ENCODE data around the gene MFNG. TPM values are rescaled to one million over a fixed set of nuclear protein-coding genes. Genes with fewer than 3 reads are reported as not detected.

MFNG gene
- total and polyA plus RNA-seq, 2 experiments from 2014 or later = 3.3 TPM

- H3K9me2 ChIP-seq (replicated peaks; ENCODE audit: insufficient read depth) = no peaks in the 10 kb centered on the region
- TF ChIP-seq EZH2phosphoT487 (IDR thresholded peaks at IDR 0.05; ENCODE audit: low read depth, severe bottlenecking, unreplicated experiment) (no peak), EZH2 (IDR thresholded peaks at IDR 0.05; ENCODE audit: borderline replicate concordance) (no peak)
- TF ChIP-seq, protein P1, sequence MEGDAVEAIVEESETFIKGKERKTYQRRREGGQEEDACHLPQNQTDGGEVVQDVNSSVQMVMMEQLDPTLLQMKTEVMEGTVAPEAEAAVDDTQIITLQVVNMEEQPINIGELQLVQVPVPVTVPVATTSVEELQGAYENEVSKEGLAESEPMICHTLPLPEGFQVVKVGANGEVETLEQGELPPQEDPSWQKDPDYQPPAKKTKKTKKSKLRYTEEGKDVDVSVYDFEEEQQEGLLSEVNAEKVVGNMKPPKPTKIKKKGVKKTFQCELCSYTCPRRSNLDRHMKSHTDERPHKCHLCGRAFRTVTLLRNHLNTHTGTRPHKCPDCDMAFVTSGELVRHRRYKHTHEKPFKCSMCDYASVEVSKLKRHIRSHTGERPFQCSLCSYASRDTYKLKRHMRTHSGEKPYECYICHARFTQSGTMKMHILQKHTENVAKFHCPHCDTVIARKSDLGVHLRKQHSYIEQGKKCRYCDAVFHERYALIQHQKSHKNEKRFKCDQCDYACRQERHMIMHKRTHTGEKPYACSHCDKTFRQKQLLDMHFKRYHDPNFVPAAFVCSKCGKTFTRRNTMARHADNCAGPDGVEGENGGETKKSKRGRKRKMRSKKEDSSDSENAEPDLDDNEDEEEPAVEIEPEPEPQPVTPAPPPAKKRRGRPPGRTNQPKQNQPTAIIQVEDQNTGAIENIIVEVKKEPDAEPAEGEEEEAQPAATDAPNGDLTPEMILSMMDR (IDR thresholded peaks at IDR 0.05; ENCODE audit: poor library complexity) = no peak
- peak within 1 kb of the TSS; percentile 98 for H3K4me2 ChIP-seq
- H3K4me1 ChIP-seq (ENCODE audit: insufficient read depth) = peaks cover 5% of the 10 kb centered on the region
- H2AFZ ChIP-seq = peak within 1 kb of the TSS; percentile 78
- H3K4me3 ChIP-seq = peak within 1 kb of the TSS; percentile 82
- H3K79me2 ChIP-seq = peaks cover 30% of the 10 kb centered on the region
- no peaks in the 10 kb centered on the region for H3K27me3 ChIP-seq
- 15% methylated on average over 26 of the region's 99 CpGs for WGBS (ENCODE audit: low lambda C conversion rate, missing lambda C conversion rate)
- no peaks in the 10 kb centered on the region for H3K36me3 ChIP-seq (replicated peaks; ENCODE audit: insufficient read depth, low read depth)
- peak within 1 kb of the TSS; percentile 79 for H3K27ac ChIP-seq
- DNase-seq (ENCODE audit: low spot score) = peak; percentile 74
- H3K9me3 ChIP-seq (ENCODE audit: low read depth) = no peaks in the 10 kb centered on the region
- H4K20me1 ChIP-seq (ENCODE audit: insufficient read depth, poor library complexity, severe bottlenecking) = no peaks in the 10 kb centered on the region
Measured at GRCh38 chr22:37519268-37520195, 33.3 kb upstream of the MFNG start, which contains the start of gene CARD10. Gene CARD10 (minus strand): TSS chr22:37519415. CDS start chr22:37519200, 215 bp downstream.

DNA sequence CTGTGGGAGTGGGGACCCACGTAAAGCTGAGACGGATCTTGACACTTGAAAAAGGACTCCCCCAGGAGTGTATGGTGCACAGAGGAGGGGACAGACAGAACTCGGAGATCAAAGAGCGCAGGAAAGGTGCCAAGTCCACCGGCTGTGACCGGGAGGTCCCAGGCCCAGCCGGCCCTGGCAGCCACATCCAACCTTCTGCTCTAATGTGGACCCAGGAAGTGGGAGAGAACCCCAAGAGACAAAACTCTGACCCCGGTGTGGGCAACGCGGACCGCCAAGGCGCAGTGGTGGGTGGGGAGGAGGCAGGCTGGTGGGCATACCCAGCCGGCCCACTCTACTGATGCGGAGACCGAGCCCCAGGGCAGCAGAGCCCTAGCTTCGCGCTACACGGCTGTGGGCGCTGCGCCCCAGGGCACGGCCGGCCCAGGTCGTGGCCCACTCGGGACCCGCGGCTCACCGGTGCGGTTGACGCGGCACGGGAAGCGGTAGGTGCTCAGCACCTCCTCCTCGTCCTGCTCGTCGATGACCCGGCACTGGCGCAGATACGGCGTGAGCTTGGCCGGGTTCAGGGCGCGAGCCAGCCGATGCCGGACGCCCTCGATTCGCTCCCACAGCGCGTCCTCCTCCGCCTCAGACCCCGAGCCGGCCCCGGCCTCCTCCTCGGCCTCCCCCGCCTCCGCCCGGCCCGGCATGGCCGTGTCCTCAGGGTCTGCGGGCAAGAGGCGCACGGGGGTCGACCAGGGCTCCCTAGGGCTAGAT lies 32.5 kb upstream of the MFNG start:
- TF ChIP-seq, protein P1 (IDR thresholded peaks at IDR 0.05; ENCODE audit: poor library complexity) = no peak
- TF ChIP-seq EZH2 (IDR thresholded peaks at IDR 0.05; ENCODE audit: borderline replicate concordance) = no peak
- TF ChIP-seq EZH2phosphoT487 (IDR thresholded peaks at IDR 0.05; ENCODE audit: low read depth, severe bottlenecking, unreplicated experiment) = no peak
- H3K9me3 ChIP-seq (ENCODE audit: low read depth) = no peaks in the 10 kb centered on the region
- H3K9me2 ChIP-seq (replicated peaks; ENCODE audit: insufficient read depth) = no peaks in the 10 kb centered on the region
- no peaks in the 10 kb centered on the region for H3K36me3 ChIP-seq (replicated peaks; ENCODE audit: insufficient read depth, low read depth)
- DNase-seq (ENCODE audit: low spot score) = no peak
- H3K4me2 ChIP-seq = peak overlapping the region; percentile 98
- H4K20me1 ChIP-seq (ENCODE audit: insufficient read depth, poor library complexity, severe bottlenecking) = no peaks in the 10 kb centered on the region
- H3K4me1 ChIP-seq (ENCODE audit: insufficient read depth) = peaks cover 6% of the 10 kb centered on the region
- 24% methylated on average over 32 of the region's 63 CpGs for WGBS (ENCODE audit: low lambda C conversion rate, missing lambda C conversion rate)
- H3K27me3 ChIP-seq = no peaks in the 10 kb centered on the region
- H3K27ac ChIP-seq = peak overlapping the region; percentile 79
- H3K79me2 ChIP-seq = peaks cover 32% of the 10 kb centered on the region
- H2AFZ ChIP-seq = peak overlapping the region; percentile 78
- peak overlapping the region; percentile 82 for H3K4me3 ChIP-seq

DNA sequence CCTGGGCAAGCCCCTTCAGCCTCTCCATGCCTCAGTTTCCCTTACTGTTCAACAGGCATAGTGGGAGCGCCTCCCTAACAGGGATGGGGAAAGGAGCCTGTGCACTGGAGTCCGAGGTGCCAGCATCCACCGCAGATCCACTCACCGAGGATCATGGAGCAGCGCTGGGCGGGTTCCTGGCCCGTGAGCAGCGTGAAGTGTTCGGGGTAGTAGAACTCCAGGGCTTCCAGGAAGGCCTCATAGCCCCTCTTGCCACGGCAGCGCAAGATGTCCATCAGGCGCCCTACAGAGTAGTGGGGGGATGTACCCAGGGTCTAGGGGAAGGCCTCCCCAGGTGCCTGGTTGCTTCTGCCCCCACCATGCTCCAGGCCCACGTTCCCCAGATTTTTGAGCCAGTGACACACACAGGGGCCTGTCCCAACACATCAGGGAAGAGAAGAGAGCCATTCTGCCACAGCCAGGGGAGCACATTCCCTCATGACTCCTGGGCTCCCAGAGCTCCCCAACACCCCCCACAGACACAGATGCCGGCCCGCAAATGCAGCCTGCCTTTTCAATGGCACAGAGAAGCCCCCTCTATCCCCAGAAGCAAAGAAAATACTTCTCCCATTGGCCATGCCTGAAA lies 31.8 kb upstream of the MFNG start:
- H3K9me3 ChIP-seq (ENCODE audit: low read depth) = no peaks in the 10 kb centered on the region
- H3K4me2 ChIP-seq = peak overlapping the region; percentile 98
- H3K27ac ChIP-seq = peak overlapping the region; percentile 79
- no peaks in the 10 kb centered on the region for H4K20me1 ChIP-seq (ENCODE audit: insufficient read depth, poor library complexity, severe bottlenecking)
- WGBS (ENCODE audit: low lambda C conversion rate, missing lambda C conversion rate) = 93% methylated on average over 15 of the region's 15 CpGs
- TF ChIP-seq EZH2 (IDR thresholded peaks at IDR 0.05; ENCODE audit: borderline replicate concordance) = no peak
- TF ChIP-seq, protein P1 (IDR thresholded peaks at IDR 0.05; ENCODE audit: poor library complexity) = no peak
- no peak for TF ChIP-seq EZH2phosphoT487 (IDR thresholded peaks at IDR 0.05; ENCODE audit: low read depth, severe bottlenecking, unreplicated experiment)
- peak overlapping the region; percentile 82 for H3K4me3 ChIP-seq
- DNase-seq (ENCODE audit: low spot score) = no peak
- H3K36me3 ChIP-seq (replicated peaks; ENCODE audit: insufficient read depth, low read depth) = no peaks in the 10 kb centered on the region
- H3K79me2 ChIP-seq = peaks cover 32% of the 10 kb centered on the region
- no peaks in the 10 kb centered on the region for H3K9me2 ChIP-seq (replicated peaks; ENCODE audit: insufficient read depth)
- no peaks in the 10 kb centered on the region for H3K27me3 ChIP-seq
- H3K4me1 ChIP-seq (ENCODE audit: insufficient read depth) = peaks cover 12% of the 10 kb centered on the region
- H2AFZ ChIP-seq = no peak overlapping the region

Measured in hepatocyte (in vitro differentiated cells).